Testis (tissue), 3 donors: Measurements from ENCODE around the gene KRT6A. TPM values are rescaled to one million over a fixed set of nuclear protein-coding genes. Genes with fewer than 3 reads are reported as not detected.

Experiments
- DNase-seq: peaks from one replicate; pipeline ENCODE4 v3.0.0-alpha.2; 2019
- H3K27ac ChIP-seq, 2 donors: fragments of 200-600 bp; sonication (generic); one replicate each; pipeline ENCODE4 v1.5.1; 2019
- H3K27me3 ChIP-seq: fragments of 200-600 bp; sonication (generic); one replicate; pipeline ENCODE4 v1.5.1; 2019
- H3K36me3 ChIP-seq: fragments of 200-600 bp; sonication (generic); one replicate; pipeline ENCODE4 v1.5.1; 2017; ENCODE audit warnings: low read depth; ENCODE audit errors: missing control alignments
- H3K4me1 ChIP-seq: fragments of 200-600 bp; sonication (generic); one replicate; pipeline ENCODE4 v1.5.1; 2019
- H3K4me3 ChIP-seq, 2 donors: fragments of 200-600 bp; sonication (generic); one replicate each; pipeline ENCODE4 v1.5.1; 2017 to 2019
- H3K9me3 ChIP-seq: fragments of 200-600 bp; sonication (generic); one replicate; pipeline ENCODE4 v1.5.1; 2017
- CTCF ChIP-seq, 3 experiments: fragments of 450-650 bp in 2 of 3; fragments of 200-600 bp in 1 of 3; sonication (generic) in 1 of 3; IDR thresholded peaks; one replicate each; pipeline ENCODE4 v1.5.1; 2016 to 2019; ENCODE audit warnings: antibody characterized with exemption in 3 of 3, mild to moderate bottlenecking in 2 of 3, moderate library complexity in 1 of 3
- POLR2A ChIP-seq: fragments of 450-650 bp; IDR thresholded peaks from one replicate; pipeline ENCODE4 v1.6.1; 2017; ENCODE audit warnings: antibody characterized with exemption, mild to moderate bottlenecking, moderate library complexity
- WGBS, 2 donors: methylation state at CpG; one replicate each; pipeline ENCODE4 v1.1.5; 2018; 5-methylcytosine and 5-hydroxymethylcytosine counted together
- intact Hi-C: fragments of 100-400 bp; cut with DNase I; formaldehyde crosslinking; loops from one replicate; pipeline ENCODE4 v1.15.1; 2023; ENCODE audit warnings: low total_unique reads
- polyA plus RNA-seq: library from polyadenylated mRNA; stranded (reverse); fragments of 350-450 nt; fragmentation: Illumina TruSeq; extraction: RNeasy Lipid Tissue Mini Kit (QIAGEN cat#74804); gene quantifications from one replicate; pipeline ENCODE4 v1.2.3, GENCODE V29; 2014; ENCODE audit warnings: low read depth, low replicate concordance; ENCODE audit not compliant: insufficient read depth
- total RNA-seq, 2 donors: library from RNA; depleted of rRNA; stranded (reverse); fragments of >200 nt; gene quantifications; one replicate each; pipeline ENCODE4 v1.2.3, GENCODE V29; 2016

KRT6A gene
- total and polyA plus RNA-seq, 3 donors from 2014 or later, result 0.19 to 1.5 (median 0.63) TPM

DNA sequence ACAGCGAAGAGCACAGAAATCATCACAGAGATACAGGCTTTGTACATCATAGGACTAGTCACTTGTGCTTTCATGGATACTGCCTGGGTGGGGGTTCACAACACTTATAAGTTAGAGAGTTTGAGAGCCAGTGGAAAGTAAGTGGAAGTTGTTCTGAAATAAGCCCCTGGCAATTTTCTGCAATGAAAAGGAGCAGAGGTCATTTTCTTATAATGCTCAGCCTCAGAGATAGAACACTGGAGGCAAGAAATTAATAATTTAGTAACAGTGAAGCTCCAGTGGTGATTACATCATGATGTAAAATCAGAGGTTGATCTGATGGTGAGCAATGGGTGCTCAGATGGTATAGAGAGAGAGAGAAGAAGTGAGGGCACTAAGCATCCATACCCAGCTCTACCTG is 5.8 kb downstream of the KRT6A start:
- no peaks in the 10 kb centered on the region for H3K36me3 ChIP-seq
- intact Hi-C loops, result no loop called here
- no peaks in the 10 kb centered on the region for H3K9me3 ChIP-seq
- H3K4me1 ChIP-seq, result no peaks in the 10 kb centered on the region
- no peak overlapping the region for H3K4me3 ChIP-seq
- WGBS, 2 donors, result 53 to 58% methylated on average over 1 of the region's 1 CpG
- no peaks in the 10 kb centered on the region for H3K27me3 ChIP-seq
- H3K27ac ChIP-seq, result no peak overlapping the region
- TF ChIP-seq POLR2A, result no peak
- TF ChIP-seq CTCF (IDR thresholded peaks at IDR 0.05), result no peak
- DNase-seq, result no peak

- H3K27ac ChIP-seq, result no peak overlapping the region
- no peak overlapping the region for H3K4me3 ChIP-seq
- WGBS, 2 donors, result 83 to 89% methylated on average over 5 of the region's 5 CpGs
- H3K27me3 ChIP-seq, result no peaks in the 10 kb centered on the region
- H3K36me3 ChIP-seq, result no peaks in the 10 kb centered on the region
- no peaks in the 10 kb centered on the region for H3K9me3 ChIP-seq
- no peak for DNase-seq
- no peaks in the 10 kb centered on the region for H3K4me1 ChIP-seq
- intact Hi-C loops, result no loop called here
- TF ChIP-seq POLR2A, result no peak
- TF ChIP-seq CTCF (IDR thresholded peaks at IDR 0.05), result no peak
Observed at GRCh38 chr12:52486166-52487105, 6.6 kb downstream of the KRT6A start.

- intact Hi-C loops, result no loop called here
Observed at GRCh38 chr12:52480073-52480472, 13.0 kb downstream of the KRT6A start.

GRCh38 chr12:52477651-52478050 is 15.4 kb downstream of the KRT6A start:
- Histone ChIP-seq H3K36me3 (no peaks in the 10 kb centered on the region), H3K27ac (no peak overlapping the region), H3K4me1 (no peaks in the 10 kb centered on the region), H3K27me3 (no peaks in the 10 kb centered on the region), H3K4me3 (no peak overlapping the region), H3K9me3 (no peaks in the 10 kb centered on the region)
- intact Hi-C loops, result no loop called here
- TF ChIP-seq POLR2A (no peak), CTCF (IDR thresholded peaks at IDR 0.05) (no peak)
- DNase-seq, result no peak
- 64 to 70% methylated on average over 2 of the region's 2 CpGs for whole genome bisulfite sequencing, 2 donors

More at GRCh38 chr12:52480073-52480472, 13.0 kb downstream of the KRT6A start:
- Histone ChIP-seq H3K4me3 (no peak overlapping the region), H3K9me3 (no peaks in the 10 kb centered on the region), H3K4me1 (no peaks in the 10 kb centered on the region), H3K27me3 (no peaks in the 10 kb centered on the region), H3K36me3 (no peaks in the 10 kb centered on the region), H3K27ac (no peak overlapping the region)
- DNase-seq, result no peak
- no peak for TF ChIP-seq CTCF (IDR thresholded peaks at IDR 0.05)
- TF ChIP-seq POLR2A, result no peak
- WGBS, 2 donors, result 51 to 55% methylated on average over 3 of the region's 3 CpGs
